Prostate gland (tissue), 2 donors: ENCODE measurements around the gene NANOS2. TPM values are rescaled to one million over a fixed set of nuclear protein-coding genes. Genes with fewer than 3 reads are reported as not detected.

Source experiments
- DNase-seq: peaks from one replicate; pipeline ENCODE4 v3.0.0-alpha.2; 2019; ENCODE audit warnings: low spot score
- H3K27ac ChIP-seq, 2 donors: fragments of 200-600 bp; sonication (generic); 2 replicates each; pipeline ENCODE4 v1.5.1; 2017 to 2019
- H3K27me3 ChIP-seq: fragments of 200-600 bp; sonication (generic); replicated peaks from 2 replicates; pipeline ENCODE4 v1.5.1; 2019; ENCODE audit not compliant: insufficient read depth
- H3K36me3 ChIP-seq, 2 donors: fragments of 200-600 bp; sonication (generic); 1 replicate in 1 of 2; 2 replicates in 1 of 2; pipeline versions ENCODE4 v1.5.1 to v1.8.1; 2017 to 2019
- H3K4me1 ChIP-seq: fragments of 200-600 bp; sonication (generic); replicated peaks from 2 replicates; pipeline ENCODE4 v1.5.1; 2019
- H3K4me3 ChIP-seq, 2 donors: fragments of 200-600 bp; sonication (generic); 2 replicates each; pipeline ENCODE4 v1.5.1; 2017 to 2019
- H3K9me3 ChIP-seq: fragments of 200-600 bp; sonication (generic); 2 replicates; pipeline ENCODE4 v1.5.1; 2017
- POLR2A ChIP-seq: fragments of 450-650 bp; IDR thresholded peaks from one replicate; pipeline ENCODE4 v1.6.1; 2016; ENCODE audit warnings: antibody characterized with exemption, mild to moderate bottlenecking
- POLR2AphosphoS5 ChIP-seq: sonication (generic); formaldehyde crosslinking; IDR thresholded peaks from one replicate; pipeline ENCODE4 v1.6.1; 2017; ENCODE audit warnings: antibody characterized with exemption
- WGBS: methylation state at CpG from one replicate; pipeline ENCODE4 v1.1.5; 2018; 5-methylcytosine and 5-hydroxymethylcytosine counted together
- intact Hi-C: fragments of 100-400 bp; cut with DNase I; formaldehyde crosslinking; loops from one replicate; pipeline ENCODE4 v1.14.2; 2022
- total RNA-seq, 2 donors: library from RNA; depleted of rRNA; stranded (reverse); fragments of >200 nt; gene quantifications; one replicate each; pipeline ENCODE4 v1.1.0, GENCODE V29; 2016
- TF ChIP-seq, protein P1 (sequence below), 4 experiments: fragments of 200-600 bp in 2 of 4; fragments of 450-650 bp in 2 of 4; sonication (generic) in 2 of 4; IDR thresholded peaks; 1 replicate in 3 of 4; 2 replicates in 1 of 4; pipeline ENCODE4 v1.5.1; 2016 to 2019; ENCODE audit warnings: antibody characterized with exemption in 4 of 4, mild to moderate bottlenecking in 2 of 4, moderate library complexity in 2 of 4

NANOS2 gene
- total RNA-seq, 2 donors from 2014 or later = 4.1 TPM; not detected in 1

DNA sequence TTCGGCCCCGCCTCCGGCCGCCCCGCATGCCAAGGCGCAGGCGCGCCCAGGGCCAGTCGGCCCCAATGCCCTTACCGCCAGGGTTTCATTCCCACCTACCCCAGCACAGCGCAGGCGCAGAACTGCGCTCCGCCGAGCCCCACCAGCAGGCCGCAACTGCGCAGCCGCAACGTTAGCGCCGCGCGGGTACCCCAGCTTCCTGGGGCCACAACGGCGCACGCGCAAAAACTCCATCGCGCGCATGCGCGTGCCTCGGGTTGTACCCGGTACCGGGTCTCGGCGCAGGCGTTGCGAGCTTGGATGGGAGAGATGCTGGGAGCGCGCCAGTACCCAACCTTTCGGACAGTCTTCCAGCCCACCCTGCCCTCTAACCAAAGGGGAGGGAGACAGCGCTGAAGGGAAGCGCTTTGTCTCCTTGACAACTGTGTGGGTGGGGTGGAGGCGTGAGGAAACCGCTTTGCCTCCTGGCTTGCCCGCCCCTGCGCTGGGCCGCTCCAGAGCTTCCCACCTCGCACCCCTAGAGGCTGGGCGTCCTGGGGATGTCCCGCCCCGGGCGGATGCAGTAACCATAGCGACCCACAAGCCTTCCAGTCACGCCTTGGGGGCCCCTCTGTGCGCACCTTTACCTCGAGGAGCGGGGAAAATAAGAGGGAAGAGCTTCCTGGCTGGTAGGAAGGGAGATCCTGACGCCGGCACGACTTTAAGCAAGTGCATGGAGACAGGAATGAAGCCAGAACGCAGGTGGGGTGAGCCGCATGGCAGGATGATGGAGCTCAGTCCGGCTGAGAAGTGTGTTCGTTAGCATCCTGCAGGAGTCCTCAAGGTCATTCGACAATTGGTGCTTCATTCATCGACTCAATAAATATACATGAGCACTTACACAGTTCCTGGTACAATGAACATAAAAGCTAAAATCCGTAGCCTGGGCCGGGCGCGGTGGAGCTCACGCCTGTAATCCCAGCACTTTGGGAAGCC, 11.6 kb downstream of the NANOS2 start:
- peak; percentile 96 for DNase-seq
- no peaks in the 10 kb centered on the region for H3K4me1 ChIP-seq
- intact Hi-C loops = no loop called here
- H3K9me3 ChIP-seq = no peaks in the 10 kb centered on the region
- H3K27me3 ChIP-seq = no peaks in the 10 kb centered on the region
- H3K36me3 ChIP-seq = no peaks in the 10 kb centered on the region
- WGBS = 2% methylated on average over 70 of the region's 73 CpGs
- peak overlapping the region; percentile 65 to 78 for H3K4me3 ChIP-seq
- TF ChIP-seq, protein P1, sequence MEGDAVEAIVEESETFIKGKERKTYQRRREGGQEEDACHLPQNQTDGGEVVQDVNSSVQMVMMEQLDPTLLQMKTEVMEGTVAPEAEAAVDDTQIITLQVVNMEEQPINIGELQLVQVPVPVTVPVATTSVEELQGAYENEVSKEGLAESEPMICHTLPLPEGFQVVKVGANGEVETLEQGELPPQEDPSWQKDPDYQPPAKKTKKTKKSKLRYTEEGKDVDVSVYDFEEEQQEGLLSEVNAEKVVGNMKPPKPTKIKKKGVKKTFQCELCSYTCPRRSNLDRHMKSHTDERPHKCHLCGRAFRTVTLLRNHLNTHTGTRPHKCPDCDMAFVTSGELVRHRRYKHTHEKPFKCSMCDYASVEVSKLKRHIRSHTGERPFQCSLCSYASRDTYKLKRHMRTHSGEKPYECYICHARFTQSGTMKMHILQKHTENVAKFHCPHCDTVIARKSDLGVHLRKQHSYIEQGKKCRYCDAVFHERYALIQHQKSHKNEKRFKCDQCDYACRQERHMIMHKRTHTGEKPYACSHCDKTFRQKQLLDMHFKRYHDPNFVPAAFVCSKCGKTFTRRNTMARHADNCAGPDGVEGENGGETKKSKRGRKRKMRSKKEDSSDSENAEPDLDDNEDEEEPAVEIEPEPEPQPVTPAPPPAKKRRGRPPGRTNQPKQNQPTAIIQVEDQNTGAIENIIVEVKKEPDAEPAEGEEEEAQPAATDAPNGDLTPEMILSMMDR (IDR thresholded peaks at IDR 0.05) = peak in 2 of 4 experiments; percentile 31 to 36
- peak; percentile 99 for TF ChIP-seq POLR2AphosphoS5
- peak; percentile 49 for TF ChIP-seq POLR2A
- peak overlapping the region; percentile 71 to 75 for H3K27ac ChIP-seq

- H3K27me3 ChIP-seq = no peaks in the 10 kb centered on the region
- H3K27ac ChIP-seq = peak within 1 kb of the TSS; percentile 71 to 75
- TF ChIP-seq POLR2AphosphoS5 (no peak), POLR2A (no peak)
- TF ChIP-seq, protein P1 (IDR thresholded peaks at IDR 0.05) = no peak
- no peak for DNase-seq
- no peaks in the 10 kb centered on the region for H3K9me3 ChIP-seq
- H3K4me3 ChIP-seq = peak within 1 kb of the TSS; percentile 65 to 78
- H3K4me1 ChIP-seq = no peaks in the 10 kb centered on the region
- no peaks in the 10 kb centered on the region for H3K36me3 ChIP-seq
- under 1% methylated on average over 46 of the region's 47 CpGs for WGBS
- intact Hi-C loops = no loop called here
Observed at GRCh38 chr19:45901912-45902650, 12.5 kb downstream of the NANOS2 start, which contains the start of gene MYPOP. Gene MYPOP (minus strand): TSS chr19:45902613. CDS start chr19:45901773, 840 bp downstream.

DNA sequence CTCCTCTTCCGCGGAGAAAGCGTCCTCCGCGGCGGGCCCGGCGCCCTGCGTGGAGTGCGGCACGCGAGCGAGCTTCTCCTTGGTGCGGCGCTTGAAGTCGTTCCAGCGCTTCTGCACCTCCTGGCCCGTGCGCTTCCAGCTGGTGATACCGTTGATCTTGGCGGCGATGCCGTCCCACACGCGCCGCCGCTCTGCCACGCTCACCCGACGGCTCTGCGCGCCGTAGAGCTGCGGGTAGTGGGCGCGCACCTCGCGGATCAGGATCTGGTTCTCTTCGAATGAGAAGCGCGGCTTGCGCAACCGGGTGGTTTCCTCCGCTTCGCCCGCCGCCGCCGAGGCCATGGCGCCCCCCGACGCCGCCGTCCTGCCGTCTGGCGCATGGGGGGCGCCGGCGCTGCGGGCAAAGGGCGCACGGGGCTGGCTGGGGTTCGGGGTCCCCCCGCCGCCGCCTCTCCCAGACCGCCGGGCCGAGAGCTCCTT, 13.1 kb downstream of the NANOS2 start:
- Histone ChIP-seq H3K4me1 (no peaks in the 10 kb centered on the region), H3K36me3 (no peaks in the 10 kb centered on the region), H3K27ac (peak overlapping the region in 1 of 2 donors; percentile 71), H3K27me3 (no peaks in the 10 kb centered on the region), H3K4me3 (peak overlapping the region; percentile 65 to 78), H3K9me3 (no peaks in the 10 kb centered on the region)
- 2% methylated on average over 51 of the region's 69 CpGs for WGBS
- intact Hi-C loops = no loop called here
- TF ChIP-seq POLR2AphosphoS5 = no peak
- TF ChIP-seq POLR2A = no peak
- TF ChIP-seq, protein P1 (IDR thresholded peaks at IDR 0.05) = no peak
- no peak for DNase-seq

DNA sequence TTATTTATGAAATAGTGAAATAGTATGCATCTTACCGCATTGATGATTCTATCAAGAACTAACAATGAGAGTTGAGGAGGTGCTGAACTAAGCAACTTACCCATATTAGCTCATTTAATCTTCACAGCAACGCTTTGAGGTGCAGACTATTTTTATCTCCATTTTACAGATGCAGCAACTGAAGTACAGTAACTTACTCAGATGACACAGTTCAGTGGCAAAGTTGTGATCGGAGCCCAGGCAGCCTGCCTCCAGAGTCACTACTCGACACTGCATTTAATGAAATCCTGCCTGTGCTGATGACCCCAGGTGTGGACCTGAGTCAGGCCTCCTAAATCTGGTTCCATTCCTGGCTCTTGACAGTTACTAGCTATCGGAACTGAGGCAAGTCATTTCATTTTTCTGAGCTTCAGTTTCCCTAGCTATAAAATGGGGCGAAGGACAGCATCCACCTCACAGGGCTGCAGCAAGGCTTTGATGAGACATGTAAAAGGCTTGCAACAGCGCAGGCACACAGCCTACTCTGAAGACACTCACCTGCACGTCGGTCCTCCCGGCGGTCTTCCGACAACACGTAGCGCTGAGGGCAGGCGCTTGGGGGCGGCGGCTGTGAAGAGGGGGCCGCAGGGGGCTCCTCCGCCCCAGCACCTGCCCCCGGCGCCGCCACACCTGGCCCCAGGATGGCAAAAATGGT, 13.7 kb downstream of the NANOS2 start:
- intact Hi-C loops = no loop called here
- WGBS = 85% methylated on average over 7 of the region's 22 CpGs
- Histone ChIP-seq H3K27me3 (no peaks in the 10 kb centered on the region), H3K9me3 (no peaks in the 10 kb centered on the region), H3K4me1 (no peaks in the 10 kb centered on the region), H3K27ac (no peak overlapping the region), H3K4me3 (peak overlapping the region; percentile 65 to 78), H3K36me3 (no peaks in the 10 kb centered on the region)
- TF ChIP-seq POLR2A = no peak
- TF ChIP-seq, protein P1 (IDR thresholded peaks at IDR 0.05) = no peak
- no peak for TF ChIP-seq POLR2AphosphoS5
- DNase-seq = no peak
